Central memory CD4-positive, alpha-beta T cell (primary cell): ENCODE data around the gene DYRK1A.
"Not testable (repeated sequence)": the region's sequence is repeated elsewhere in the genome, so short reads cannot be mapped to it uniquely, and the experiment has no call there.

Experiments used
- DNase-seq: peaks from one replicate; pipeline ENCODE4 v3.0.0; 2022

DYRK1A gene

GRCh38 chr21:37531431-37531932, 164.9 kb downstream of the DYRK1A start:
- no peak for DNase-seq

DNA sequence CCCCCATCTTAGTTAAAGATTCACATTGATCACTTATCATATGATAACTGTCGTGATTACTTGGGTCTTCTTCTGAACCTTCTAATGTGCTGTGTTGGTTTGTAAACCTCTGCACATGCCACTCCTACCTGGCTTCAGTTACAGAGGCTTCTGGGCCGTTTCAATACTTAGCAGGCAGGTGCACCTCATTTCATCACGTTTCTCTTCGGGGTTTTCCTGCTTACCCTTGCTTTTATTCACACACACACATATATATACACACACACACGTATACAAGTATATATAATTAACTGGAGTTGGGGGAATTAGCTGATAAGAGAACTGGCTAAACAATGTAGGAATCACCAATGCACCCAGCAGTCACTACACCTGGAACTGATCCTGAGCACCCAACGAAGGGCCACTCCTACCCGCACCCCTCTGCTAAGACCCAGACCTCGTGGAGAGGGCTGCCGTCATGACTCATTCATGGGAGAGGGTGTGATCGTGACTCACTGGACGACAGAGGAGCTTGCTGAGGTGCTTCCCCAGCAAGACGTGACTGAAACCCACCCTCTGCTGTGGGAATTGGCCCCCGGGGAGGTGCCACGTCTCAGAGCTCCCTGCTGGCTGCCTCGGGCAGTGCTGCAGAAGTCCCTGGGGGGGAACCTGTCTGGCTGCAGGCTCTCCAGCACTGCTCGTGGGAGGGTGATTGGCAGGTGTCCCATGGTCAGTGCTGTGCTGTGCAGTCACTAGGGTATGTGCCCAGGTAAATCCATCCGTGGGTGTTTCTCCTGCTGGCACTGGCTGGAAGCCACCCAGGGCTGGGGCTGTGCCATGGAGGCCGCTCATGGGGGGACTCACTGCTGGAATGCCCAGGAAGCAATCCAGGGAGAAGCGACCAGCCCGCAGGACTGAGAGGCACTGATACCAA, 166.6 kb downstream of the DYRK1A start:
- no peak for DNase-seq

DNA sequence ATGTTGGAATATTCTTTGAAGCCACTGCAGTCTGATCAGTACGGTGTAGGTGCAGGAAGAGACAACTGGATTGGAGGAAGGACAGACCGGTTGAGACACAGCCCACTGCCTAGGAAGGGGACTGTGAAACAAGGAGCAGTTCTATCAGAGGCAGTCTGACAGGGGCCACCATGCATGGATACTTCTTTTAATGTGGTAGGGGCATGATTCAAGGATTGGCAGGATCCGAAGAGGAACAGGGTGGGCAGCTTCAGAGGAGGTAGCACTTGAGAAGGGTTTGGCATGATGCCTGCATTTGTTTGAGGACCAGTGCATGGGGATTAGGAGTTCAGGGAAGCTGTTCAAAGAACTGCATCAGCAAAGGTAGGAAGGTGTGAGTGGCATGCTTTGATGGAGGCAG, 167.9 kb downstream of the DYRK1A start:
- no peak for DNase-seq

DNA sequence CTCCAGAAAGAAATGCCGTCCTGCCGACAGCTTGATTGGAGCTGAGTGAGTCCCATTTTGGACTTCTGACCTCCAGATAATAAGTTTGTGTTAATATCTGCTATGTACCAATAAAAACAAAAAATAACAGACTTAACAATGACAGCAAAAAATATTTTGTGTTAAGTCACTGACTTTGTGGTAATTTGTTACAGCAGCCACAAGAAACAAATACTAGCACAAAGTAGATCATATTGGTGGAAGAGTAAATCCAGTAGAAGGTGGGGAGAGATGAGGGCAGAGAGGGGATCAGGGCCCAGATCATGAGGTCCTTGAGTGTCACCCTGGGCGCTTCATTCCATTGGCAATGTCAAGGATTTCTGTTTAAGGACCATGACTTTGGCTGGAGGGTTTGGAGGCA, 168.6 kb downstream of the DYRK1A start:
- DNase-seq = no peak

GRCh38 chr21:37535672-37536071, 169.1 kb downstream of the DYRK1A start:
- no peak for DNase-seq

DNA sequence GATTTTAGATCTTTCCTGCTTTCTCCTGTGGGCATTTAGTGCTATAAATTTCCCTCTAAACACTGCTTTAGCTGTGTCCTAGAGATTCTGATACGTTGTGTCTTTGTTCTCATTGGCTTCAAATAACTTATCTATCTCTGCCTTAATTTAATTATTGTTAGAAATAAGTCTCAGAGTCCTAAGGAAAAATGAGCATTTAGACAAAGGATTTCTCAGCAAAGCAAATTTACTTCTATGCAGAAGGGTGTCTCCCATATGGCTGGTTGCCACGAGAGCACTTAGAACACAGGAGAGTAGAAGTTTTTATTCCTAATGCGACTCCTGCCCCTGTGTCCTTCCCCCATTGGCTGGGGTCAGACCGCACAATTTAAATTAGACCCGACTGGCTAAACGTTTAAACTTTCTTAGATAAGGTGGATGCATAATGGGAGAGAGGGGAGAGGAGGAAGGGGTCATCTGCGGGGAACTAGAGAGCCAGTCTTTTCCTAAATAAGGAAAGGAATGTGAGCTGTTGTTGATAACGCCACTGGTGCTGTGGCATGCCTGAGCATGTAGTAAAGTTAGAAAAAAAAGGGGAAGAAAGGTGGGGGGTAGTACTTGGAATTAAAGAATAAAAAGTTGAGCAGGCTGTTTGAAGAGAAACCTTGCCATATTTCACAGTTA, 170.2 kb downstream of the DYRK1A start:
- no peak for DNase-seq

DNA sequence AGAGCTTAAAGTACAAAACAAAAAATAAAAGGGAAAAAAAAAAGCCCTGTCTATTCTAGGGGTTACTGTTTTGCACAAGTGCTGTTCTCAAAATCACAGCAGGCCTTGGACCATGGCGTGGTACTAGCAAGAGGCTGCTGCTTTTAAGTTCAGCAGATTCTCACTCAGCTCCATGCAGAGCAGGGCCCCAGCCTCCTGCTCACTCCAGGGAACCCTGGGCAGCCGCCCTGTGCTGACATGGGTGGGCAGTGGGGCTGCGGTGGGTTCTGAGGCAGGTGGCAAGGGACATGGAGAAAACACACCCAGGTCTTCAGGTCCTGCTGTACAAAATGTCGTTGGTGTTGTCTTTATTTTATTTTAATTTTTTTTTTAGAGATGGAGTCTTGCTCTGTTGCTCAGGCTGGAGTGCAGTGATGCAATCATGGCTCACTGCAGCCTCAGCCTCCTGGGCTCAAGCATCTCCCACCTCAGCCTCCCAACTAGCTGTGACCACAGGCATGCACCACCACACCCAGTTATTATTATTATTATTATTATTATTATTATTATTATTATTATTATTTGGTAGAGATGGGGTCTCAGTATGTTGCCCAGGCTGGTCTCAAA, 170.9 kb downstream of the DYRK1A start:
- DNase-seq = no peak

DNA sequence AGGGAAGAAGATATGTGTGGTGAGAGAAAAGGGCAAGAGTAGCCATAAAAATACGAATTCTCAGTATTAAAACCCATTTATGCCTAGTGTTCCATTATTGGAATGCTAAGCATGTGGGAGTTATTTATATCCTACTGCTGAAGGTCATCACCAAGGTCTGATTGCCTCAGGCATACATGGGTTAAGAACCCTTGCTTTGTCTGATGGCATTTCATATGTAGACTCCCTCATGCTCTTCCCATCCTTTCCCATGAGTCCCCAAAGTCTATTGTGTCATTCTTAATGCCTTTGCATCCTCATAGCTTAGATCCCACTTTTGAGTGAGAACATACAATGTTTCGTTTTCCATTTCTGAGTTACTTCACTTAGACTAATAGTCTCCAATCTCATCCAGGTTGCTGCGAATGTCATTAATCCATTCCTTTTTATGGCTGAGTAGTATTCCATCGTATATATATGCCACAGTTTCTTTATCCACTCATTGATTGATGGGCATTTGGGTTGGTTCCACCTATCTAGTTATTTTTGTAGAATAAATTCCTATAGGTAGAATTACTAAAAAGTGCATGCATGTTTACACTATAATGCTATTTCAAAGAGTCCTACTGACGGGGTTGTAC, 172.5 kb downstream of the DYRK1A start:
- no peak for DNase-seq

GRCh38 chr21:37541128-37541527, 174.6 kb downstream of the DYRK1A start:
- not testable (repeated sequence) for DNase-seq

- no peak for DNase-seq
Measured at GRCh38 chr21:37542512-37542911, 175.9 kb downstream of the DYRK1A start.

DNA sequence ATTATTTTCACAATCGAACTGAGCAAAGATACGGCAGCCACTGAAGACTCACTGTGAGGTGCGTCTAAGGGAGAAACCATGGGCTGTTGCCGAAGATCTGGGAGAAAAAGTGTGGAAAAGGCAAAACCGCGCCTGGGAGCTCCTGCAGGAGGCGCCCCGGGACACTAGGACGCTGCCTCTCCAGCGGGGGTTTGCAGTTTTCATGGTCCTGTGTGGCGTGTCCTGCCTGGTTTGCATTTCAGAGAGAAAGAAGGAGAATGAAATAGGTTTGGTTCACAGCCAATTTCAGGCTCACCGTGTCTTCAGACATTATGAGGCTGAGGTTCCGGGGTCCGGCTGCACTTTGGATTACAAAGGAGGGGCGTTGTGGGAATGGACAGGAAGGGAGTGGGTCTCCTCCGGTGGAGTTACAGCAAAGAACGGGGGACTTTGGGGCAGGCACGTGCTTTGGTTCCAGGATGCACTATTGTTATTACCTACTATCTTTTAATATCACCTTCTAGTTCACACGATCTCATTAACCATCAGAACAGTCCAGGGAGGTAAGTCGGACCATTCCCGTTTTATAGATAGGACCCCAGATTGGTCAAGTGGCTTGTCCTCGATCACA, 179.8 kb downstream of the DYRK1A start:
- no peak for DNase-seq

DNA sequence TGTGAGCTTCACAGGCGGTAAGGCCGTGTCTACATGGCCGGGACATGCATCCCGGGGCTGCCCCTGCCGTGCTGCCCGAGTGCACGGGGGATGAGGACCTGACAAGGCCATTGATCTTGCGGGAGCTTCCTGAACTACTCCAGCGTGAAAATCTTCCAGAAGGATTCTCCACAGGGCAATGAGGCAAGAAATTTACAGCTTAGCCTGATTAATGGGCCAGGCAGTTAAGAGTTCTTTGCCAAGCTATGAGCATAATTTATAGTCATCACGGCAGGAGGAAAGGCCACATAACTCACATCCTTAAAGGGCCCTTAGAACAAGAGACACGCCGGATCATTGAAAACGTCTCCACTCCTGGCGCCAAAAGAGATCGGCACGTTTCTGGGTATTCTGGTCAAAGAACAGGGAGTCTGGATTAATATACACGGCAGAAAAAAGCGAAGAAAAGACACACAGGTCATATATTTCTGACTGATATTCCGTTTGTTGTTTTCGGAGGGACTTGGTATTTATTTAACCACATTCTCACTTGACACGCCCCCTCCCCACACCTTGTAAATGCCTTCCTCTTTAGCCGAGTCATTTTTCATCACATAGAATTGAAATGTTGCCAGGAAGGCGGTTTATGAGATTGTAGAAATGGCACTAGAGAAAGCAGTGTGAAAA, 180.5 kb downstream of the DYRK1A start:
- DNase-seq = no peak

- no peak for DNase-seq
Measured at GRCh38 chr21:37547615-37548200, 181.1 kb downstream of the DYRK1A start.

DNA sequence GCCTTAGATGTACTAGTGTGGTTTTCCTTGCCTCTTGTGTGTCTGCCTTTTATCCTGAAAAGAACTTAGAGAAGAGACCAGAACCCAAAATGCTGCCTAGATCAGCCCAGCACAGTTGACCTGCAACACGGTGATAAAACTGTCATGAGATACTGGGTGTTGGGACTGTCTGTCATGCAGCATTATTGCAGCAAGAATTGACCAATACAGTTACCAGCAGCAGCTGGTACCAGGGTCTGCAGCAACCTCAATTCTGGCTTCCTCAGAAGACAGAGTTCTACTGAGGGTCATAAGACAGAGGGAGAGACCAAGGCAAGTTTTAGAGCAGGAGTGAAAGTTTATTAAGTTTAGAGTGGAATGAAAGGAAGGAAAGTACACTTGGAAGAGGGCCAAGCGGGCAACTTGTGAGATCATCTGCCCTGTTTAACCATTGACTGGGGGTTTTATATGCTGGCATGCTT, 182.0 kb downstream of the DYRK1A start:
- no peak for DNase-seq

GRCh38 chr21:37549730-37550129, 183.2 kb downstream of the DYRK1A start:
- DNase-seq = not testable (repeated sequence)

- DNase-seq = no peak
Measured at GRCh38 chr21:37550157-37550556, 183.6 kb downstream of the DYRK1A start.

- no peak for DNase-seq
Measured at GRCh38 chr21:37550618-37551330, 184.2 kb downstream of the DYRK1A start.

DNA sequence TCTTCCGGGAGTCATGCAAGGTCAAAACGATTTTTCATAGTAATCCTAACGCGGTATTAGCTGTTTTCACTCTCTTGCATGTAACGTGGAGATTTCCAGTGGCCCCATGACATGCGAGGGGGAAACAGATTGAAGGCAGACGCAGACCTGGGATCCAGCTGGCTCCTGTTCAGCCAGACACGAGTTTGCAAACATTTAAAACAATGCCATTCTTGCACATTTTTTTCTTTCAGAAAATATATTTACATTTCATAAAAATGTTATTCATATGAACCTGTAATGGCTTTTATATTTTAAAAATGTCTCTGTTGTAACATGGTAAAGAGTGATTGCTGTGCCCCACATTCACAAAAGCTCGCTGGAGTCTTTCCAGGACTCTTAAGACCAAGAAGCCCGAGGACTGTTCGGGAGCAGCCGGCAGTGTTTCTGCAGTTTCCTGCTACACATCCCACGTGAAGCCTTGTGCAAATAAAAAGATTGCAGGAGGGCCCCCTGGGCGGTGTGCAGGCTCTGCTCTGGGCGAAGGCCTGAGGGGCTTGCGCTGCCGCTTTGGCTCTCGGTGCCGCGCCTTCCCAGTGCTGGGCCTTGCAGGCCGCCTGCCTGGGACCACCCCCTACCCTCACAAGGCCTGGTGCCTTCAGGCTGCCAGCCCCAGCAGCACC, 184.9 kb downstream of the DYRK1A start:
- no peak for DNase-seq

GRCh38 chr21:37551993-37552355, 185.4 kb downstream of the DYRK1A start:
- DNase-seq = no peak

DNA sequence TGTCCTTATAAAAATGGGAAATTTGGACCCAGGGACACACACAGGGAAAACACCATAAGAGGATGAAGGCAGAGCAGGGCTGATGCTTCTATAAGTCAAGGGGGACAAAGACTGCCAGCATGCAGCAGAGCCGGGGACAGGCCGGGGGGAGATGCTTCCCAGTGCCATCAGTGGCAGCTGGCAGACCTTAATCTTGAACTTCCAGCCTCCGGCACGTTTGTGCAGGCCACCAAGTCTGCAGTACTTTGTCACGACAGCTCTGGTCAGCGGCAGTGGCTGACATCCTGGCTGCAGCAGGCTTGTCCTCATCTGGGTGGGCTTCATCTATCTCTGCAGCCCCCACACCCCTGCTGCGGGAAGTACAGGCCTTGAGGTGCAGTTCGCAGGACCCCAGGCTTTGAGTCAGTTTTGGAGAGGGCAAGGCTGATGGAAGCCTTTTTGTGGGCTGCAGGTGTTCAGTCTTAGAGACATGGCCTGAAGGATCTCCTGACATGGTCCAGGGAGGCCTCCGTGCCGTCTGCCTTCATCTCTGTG, 186.0 kb downstream of the DYRK1A start:
- DNase-seq = no peak
